Vagina (tissue), 2 donors: ENCODE data around the gene RPS25.
"Not testable (repeated sequence)": the region's sequence is repeated elsewhere in the genome, so short reads cannot be mapped to it uniquely, and the experiment has no call there.

Source experiments
- POLR2A ChIP-seq, 2 donors: fragments of 450-650 bp; IDR thresholded peaks; one replicate each; pipeline ENCODE4 v1.6.1; 2017; ENCODE audit warnings: antibody characterized with exemption in 2 of 2, mild to moderate bottlenecking in 2 of 2, moderate library complexity in 2 of 2
- TF ChIP-seq, protein P1 (sequence below), 3 experiments: fragments of 450-650 bp in 2 of 3; fragments of 200-600 bp in 1 of 3; sonication (generic) in 1 of 3; IDR thresholded peaks; one replicate each; pipeline ENCODE4 v1.5.1; 2017 to 2019; ENCODE audit warnings: antibody characterized with exemption in 3 of 3, mild to moderate bottlenecking in 2 of 3, moderate library complexity in 2 of 3

DNA sequence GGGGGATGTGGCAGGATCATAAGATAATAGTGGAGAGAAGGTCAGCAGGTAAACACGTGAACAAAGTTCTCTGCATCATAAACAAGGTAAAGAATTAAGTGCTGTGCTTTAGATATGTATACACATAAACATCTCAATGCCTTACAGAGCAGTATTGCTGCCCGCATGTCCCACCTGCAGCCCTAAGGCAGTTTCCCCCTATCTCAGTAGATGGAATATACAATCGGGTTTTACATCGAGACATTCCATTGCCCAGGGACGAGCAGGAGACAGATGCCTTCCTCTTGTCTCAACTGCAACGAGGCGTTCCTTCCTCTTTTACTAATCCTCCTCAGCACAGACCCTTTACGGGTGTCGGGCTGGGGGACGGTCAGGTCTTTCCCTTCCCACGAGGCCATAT is 21.3 kb upstream of the RPS25 start:
- TF ChIP-seq, protein P1, sequence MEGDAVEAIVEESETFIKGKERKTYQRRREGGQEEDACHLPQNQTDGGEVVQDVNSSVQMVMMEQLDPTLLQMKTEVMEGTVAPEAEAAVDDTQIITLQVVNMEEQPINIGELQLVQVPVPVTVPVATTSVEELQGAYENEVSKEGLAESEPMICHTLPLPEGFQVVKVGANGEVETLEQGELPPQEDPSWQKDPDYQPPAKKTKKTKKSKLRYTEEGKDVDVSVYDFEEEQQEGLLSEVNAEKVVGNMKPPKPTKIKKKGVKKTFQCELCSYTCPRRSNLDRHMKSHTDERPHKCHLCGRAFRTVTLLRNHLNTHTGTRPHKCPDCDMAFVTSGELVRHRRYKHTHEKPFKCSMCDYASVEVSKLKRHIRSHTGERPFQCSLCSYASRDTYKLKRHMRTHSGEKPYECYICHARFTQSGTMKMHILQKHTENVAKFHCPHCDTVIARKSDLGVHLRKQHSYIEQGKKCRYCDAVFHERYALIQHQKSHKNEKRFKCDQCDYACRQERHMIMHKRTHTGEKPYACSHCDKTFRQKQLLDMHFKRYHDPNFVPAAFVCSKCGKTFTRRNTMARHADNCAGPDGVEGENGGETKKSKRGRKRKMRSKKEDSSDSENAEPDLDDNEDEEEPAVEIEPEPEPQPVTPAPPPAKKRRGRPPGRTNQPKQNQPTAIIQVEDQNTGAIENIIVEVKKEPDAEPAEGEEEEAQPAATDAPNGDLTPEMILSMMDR (IDR thresholded peaks at IDR 0.05), result not testable (repeated sequence)
- not testable (repeated sequence) for TF ChIP-seq POLR2A (IDR thresholded peaks at IDR 0.05)
